ENCODE results near the gene TUBA1B.
A peak's percentile ranks its signal among the peaks of the same experiment; 100 is the strongest.

TUBA1B gene

DNA sequence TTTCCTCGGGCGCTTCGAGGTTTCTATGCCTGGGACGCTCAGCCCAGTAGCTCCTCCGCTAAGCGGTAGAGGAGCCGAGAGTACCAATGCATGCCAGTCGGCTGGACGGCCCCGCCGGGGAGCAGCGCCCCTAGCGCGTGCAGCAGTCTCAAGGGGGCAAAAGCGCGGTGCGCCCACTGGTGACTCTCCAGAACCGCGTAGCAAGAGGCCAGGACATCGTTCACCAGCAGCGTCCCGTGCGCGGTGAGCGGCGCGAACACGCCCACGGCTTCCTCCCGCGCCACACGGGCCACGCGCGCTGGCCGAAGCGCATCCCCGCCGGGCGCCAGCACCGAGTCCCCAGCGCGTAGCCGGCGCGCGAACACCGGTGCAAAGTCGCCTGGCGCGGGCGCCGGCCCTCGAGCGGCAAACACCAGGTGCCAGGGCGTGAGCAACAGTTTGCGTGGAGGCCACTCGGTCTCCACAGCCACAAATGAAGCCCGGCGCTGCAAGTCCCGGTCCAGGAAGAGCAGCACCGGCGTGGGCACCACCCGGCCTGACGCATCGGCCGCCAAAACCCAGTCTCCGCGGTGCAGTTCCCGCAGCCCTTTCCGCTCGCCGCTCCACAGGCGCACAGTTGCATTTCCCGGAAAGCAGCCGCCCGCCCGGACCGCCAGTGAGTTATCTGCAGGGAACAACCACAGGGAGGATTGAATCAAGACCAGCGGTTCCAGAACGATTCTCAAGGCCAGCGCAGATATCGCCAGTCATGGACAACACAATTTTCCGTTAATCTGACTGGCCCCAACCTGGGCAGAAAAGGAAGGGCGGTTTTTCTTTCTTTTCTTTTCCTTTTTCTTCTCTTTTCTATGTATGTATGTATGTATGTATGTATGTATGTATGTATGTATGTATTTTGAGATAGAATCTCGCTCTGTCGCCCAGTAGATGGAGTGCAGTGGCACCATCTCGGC is 41.1 kb downstream of the TUBA1B start:
- DNase-seq: peak; percentile 32 to 33

- no peak for DNase-seq
Observed at GRCh38 chr12:49088932-49089330, 42.3 kb downstream of the TUBA1B start.

DNA sequence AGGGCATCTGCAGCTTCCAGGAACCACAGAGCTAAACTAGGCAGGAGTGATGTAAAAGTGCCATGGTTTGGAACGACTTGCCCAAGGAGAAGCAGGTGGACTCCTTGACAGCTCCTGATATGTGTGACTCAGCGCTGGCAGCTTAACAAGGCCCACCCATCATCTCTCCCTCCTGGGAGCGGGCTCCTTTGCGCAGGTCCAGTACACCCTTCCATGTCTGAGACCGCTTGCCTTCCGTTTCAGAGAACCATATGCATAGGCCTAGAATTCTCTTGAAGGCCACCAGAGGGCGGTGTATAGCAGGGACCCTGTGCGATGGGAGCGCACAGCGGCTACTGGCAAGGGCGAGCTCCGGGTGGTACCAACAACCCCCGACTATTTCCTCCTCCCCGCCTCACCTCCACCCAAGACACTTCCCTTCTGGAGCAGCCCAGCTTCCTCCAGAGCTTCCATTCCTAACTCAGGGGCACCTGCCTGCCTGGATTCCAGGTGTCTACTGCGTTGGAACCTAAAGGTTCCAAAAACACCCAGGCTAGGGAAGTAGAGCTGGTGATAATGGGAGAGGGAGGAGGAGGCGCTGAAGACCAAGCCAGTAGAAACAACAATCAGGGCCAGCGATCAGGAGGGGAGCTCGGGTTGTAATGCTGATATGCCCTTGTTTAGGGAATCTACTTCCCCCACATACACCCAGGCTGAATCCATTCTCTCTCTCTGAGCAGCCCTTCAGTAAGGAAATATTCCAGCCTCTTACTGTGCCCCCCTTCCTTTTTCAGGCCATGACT is 42.9 kb downstream of the TUBA1B start:
- DNase-seq: peak; percentile 81 to 82

DNA sequence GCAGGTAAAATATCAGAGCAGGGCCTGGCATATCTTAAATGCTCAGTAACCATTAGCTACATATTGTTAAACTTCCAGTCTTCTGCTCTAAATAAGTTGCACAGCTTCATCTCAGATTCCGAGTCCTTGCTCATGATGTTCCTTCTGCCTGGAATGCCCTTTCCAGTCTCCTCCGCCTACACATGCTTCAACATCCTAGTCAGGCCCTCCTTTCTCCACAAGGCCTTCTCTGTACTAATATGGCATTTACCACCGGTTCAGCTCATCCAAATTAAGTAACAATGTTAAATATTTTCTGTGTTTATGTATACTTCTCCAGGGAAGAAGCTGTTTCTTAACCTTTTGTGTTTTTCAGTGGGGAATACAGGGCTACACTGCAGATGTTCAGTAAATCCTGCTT is 45.1 kb downstream of the TUBA1B start:
- DNase-seq: no peak

- no peak for DNase-seq
Observed at GRCh38 chr12:49084438-49084837, 46.8 kb downstream of the TUBA1B start.

DNA sequence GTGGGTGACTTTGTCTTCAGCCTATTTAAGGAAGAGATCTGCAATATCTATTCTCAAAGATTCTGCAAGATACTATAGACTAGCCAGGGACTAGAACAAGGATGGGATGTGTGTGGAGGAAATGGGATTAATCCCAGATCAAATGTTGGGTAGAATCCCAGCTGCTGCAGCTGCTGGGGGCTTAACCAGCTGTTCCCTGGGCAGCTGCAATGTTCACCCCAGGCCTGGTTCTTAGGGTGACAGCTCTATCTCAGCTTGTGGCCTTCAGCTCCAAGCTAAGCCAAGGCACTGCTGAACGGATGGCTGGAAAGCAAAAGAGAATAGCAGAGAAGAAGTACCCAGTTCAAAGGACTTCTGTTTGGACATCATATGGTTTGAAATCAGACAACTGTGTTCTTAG is 51.4 kb downstream of the TUBA1B start:
- DNase-seq: no peak
